Glutamatergic neuron (in vitro differentiated cells): ENCODE data around the gene ADGRD1. TPM values are rescaled to one million over a fixed set of nuclear protein-coding genes. Genes with fewer than 3 reads are reported as not detected.
A peak's percentile ranks its signal among the peaks of the same experiment; 100 is the strongest.

Source experiments
- DNase-seq: peaks from one replicate; pipeline ENCODE4 v3.0.0; 2022
- H3K27ac Mint-ChIP-seq: one replicate; pipeline ENCODE4 v1.8.0; 2020; ENCODE audit warnings: mild to moderate bottlenecking, mixed read lengths, inconsistent platforms; ENCODE audit not compliant: unreplicated experiment
- H3K27me3 Mint-ChIP-seq: one replicate; pipeline ENCODE4 v1.8.0; 2020; ENCODE audit warnings: mild to moderate bottlenecking, moderate library complexity, mixed read lengths, inconsistent platforms; ENCODE audit not compliant: unreplicated experiment
- H3K36me3 Mint-ChIP-seq: one replicate; pipeline ENCODE4 v1.8.0; 2020; ENCODE audit warnings: mild to moderate bottlenecking, mixed read lengths, inconsistent platforms; ENCODE audit not compliant: unreplicated experiment
- H3K4me1 Mint-ChIP-seq: one replicate; pipeline ENCODE4 v1.8.0; 2020; ENCODE audit warnings: mild to moderate bottlenecking, low read depth, mixed read lengths, inconsistent platforms; ENCODE audit not compliant: unreplicated experiment
- H3K4me3 Mint-ChIP-seq: one replicate; pipeline ENCODE4 v1.8.0; 2020; ENCODE audit warnings: mild to moderate bottlenecking, mixed read lengths, inconsistent platforms; ENCODE audit not compliant: unreplicated experiment
- H3K9me3 Mint-ChIP-seq: one replicate; pipeline ENCODE4 v1.8.0; 2020; ENCODE audit warnings: mild to moderate bottlenecking, moderate library complexity, mixed read lengths, inconsistent platforms; ENCODE audit not compliant: unreplicated experiment
- CTCF ChIP-seq: fragments of 200-600 bp; sonication (generic); IDR thresholded peaks from one replicate; pipeline ENCODE4 v1.5.0; 2021; ENCODE audit not compliant: partially characterized antibody, unreplicated experiment
- total RNA-seq: library from RNA; stranded (reverse); fragmentation: NEBNext Ultra II Directional; extraction: Animal tissue kit (Norgen Biotek cat#: 25700); gene quantifications from one replicate; pipeline ENCODE4 v1.2.1, GENCODE V29; 2021; ENCODE audit not compliant: unreplicated experiment

ADGRD1 gene
- total RNA-seq, 1 donor from 2014 or later: 0.96 TPM

DNA sequence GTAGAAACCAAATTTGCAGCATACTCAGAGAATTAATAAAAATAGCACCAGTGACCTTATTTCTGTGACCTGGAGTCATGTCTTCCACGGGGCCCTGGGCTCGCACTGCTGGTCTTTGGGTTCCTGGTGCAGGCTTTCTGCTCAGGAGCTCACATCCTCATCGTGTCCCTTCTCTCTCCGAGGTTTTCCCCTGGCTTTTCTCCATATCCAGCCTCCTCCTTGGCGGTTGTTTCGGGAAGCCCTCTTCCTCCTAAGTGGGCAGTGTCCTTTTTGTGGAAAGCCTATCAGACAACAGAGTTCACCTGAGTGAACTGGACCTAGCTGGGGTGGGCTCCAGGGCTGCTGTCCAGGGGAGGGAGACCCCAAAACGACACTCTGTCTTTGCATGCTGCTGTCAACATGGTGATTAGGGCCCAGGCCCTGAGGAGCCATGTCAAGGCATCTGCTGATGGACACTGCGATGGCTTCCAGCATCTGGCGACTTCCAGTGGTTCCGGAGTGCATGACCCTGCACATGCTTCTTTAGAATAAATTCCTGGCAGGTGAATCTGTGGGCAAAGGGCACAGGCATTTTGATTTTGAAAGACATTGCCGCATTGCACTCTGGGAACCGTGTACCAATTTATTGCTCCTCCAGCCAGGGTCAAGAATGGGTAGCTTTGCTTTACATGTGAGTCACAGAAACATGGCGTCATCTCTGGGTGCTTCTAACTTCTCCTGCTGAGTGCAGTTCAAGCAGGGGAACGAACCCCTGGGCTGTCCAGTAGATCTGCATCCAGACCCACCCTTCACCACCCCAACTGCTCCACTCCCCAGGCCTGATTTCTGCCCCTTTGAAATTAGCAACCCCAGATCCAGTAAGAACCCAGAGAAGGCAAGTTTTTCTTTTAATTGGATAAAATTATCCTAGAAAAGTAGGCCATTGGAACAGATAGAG lies 136.8 kb downstream of the ADGRD1 start:
- Mint-ChIP-seq H3K4me1 (peaks cover 8% of the 10 kb centered on the region), H3K27me3 (peaks cover 8% of the 10 kb centered on the region), H3K4me3 (no peak overlapping the region), H3K36me3 (no peaks in the 10 kb centered on the region), H3K9me3 (peaks cover 2% of the 10 kb centered on the region), H3K27ac (no peak overlapping the region)
- peak; percentile 4 for DNase-seq
- TF ChIP-seq CTCF: no peak

GRCh38 chr12:131091413-131091975 lies 137.8 kb downstream of the ADGRD1 start:
- no peak for TF ChIP-seq CTCF
- peaks cover 8% of the 10 kb centered on the region for H3K27me3 Mint-ChIP-seq

GRCh38 chr12:131091976-131092691 lies 138.4 kb downstream of the ADGRD1 start:
- H3K27ac Mint-ChIP-seq: no peak overlapping the region
- no peak overlapping the region for H3K4me3 Mint-ChIP-seq
- TF ChIP-seq CTCF: no peak
- H3K4me1 Mint-ChIP-seq: peaks cover 21% of the 10 kb centered on the region
- H3K27me3 Mint-ChIP-seq: peaks cover 8% of the 10 kb centered on the region
- no peaks in the 10 kb centered on the region for H3K36me3 Mint-ChIP-seq
- DNase-seq: peak; percentile 10
- peaks cover 9% of the 10 kb centered on the region for H3K9me3 Mint-ChIP-seq

More at GRCh38 chr12:131091413-131091975, 137.8 kb downstream of the ADGRD1 start:
- Mint-ChIP-seq H3K36me3 (no peaks in the 10 kb centered on the region), H3K9me3 (peaks cover 4% of the 10 kb centered on the region), H3K27ac (no peak overlapping the region), H3K4me1 (peaks cover 15% of the 10 kb centered on the region), H3K4me3 (no peak overlapping the region)
- no peak for DNase-seq

DNA sequence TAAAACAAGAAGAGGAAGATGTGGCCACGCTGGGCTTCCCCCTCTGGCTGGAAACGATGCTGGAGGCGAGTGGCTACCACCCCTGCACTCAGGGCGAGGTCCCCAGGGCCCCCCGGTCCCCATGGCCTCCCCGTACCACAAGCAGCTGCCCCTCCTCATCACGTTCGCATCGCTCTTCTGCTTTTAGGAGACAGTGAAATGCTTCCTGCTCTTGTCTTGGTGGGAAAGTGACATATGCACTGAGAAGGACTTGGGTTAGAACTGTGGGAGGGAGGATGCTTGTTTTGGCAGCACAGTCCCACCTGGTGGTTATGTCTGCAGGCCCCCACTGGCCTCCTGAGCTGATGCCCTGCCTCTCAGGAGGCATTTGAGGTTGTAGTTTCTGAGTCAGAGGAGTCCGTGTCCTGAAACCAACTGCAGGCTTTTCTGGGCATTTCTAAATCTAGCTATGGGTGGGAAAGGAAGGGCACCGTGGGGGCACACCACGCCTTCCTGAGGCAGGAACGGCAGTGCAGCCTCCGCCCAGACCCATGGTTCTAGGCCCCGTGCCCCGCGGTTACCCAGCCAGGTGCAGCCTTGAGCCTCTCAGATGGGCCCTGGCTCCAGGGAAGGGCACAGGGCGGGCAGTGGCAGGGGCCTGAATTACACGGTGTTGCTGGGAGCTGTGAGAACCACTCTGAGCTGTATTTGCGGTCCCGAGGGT lies 139.3 kb downstream of the ADGRD1 start:
- H3K4me1 Mint-ChIP-seq: peaks cover 22% of the 10 kb centered on the region

More for the DNA sequence above, 139.3 kb downstream of the ADGRD1 start:
- peak; percentile 13 for DNase-seq
- Mint-ChIP-seq H3K36me3 (no peaks in the 10 kb centered on the region), H3K27me3 (peaks cover 8% of the 10 kb centered on the region), H3K9me3 (peaks cover 9% of the 10 kb centered on the region), H3K27ac (no peak overlapping the region), H3K4me3 (no peak overlapping the region)
- TF ChIP-seq CTCF: no peak
